ENCODE data around the gene SPECC1L.
A peak's percentile ranks its signal among the peaks of the same experiment; 100 is the strongest.

SPECC1L gene

GRCh38 chr22:24463071-24463760, 192.6 kb downstream of the SPECC1L start:
- TF ChIP-seq CTCF (IDR thresholded peaks at IDR 0.05; ENCODE audit: low read depth, low read length), result no peak
- no peak for DNase-seq (ENCODE audit: low read depth, low spot score)
- in situ Hi-C loops (cut with HindIII; ENCODE audit: low sequenced_read_pairs), result no loop called here
- H3K4me3 ChIP-seq (ENCODE audit: low read depth, low read length), result no peak overlapping the region

- in situ Hi-C loops (cut with HindIII; ENCODE audit: low sequenced_read_pairs), result no loop called here
- DNase-seq (ENCODE audit: low read depth, low spot score), result peak; percentile 62
- no peak for TF ChIP-seq CTCF (IDR thresholded peaks at IDR 0.05; ENCODE audit: low read depth, low read length)
- no peak overlapping the region for H3K4me3 ChIP-seq (ENCODE audit: low read depth, low read length)
Observed at GRCh38 chr22:24465566-24465965, 194.9 kb downstream of the SPECC1L start.

GRCh38 chr22:24465975-24466374, 195.3 kb downstream of the SPECC1L start:
- TF ChIP-seq CTCF (IDR thresholded peaks at IDR 0.05; ENCODE audit: low read depth, low read length), result no peak
- no peak for DNase-seq (ENCODE audit: low read depth, low spot score)
- H3K4me3 ChIP-seq (ENCODE audit: low read depth, low read length), result no peak overlapping the region
- in situ Hi-C loops (cut with HindIII; ENCODE audit: low sequenced_read_pairs), result no loop called here

GRCh38 chr22:24466716-24467328, 196.2 kb downstream of the SPECC1L start:
- DNase-seq (ENCODE audit: low read depth, low spot score), result peak; percentile 88
- no peak for TF ChIP-seq CTCF (IDR thresholded peaks at IDR 0.05; ENCODE audit: low read depth, low read length)
- in situ Hi-C loops (cut with HindIII; ENCODE audit: low sequenced_read_pairs), result no loop called here
- no peak overlapping the region for H3K4me3 ChIP-seq (ENCODE audit: low read depth, low read length)

- in situ Hi-C loops (cut with HindIII; ENCODE audit: low sequenced_read_pairs), result no loop called here
- H3K4me3 ChIP-seq (ENCODE audit: low read depth, low read length), result no peak overlapping the region
- DNase-seq (ENCODE audit: low read depth, low spot score), result no peak
- no peak for TF ChIP-seq CTCF (IDR thresholded peaks at IDR 0.05; ENCODE audit: low read depth, low read length)
Observed at GRCh38 chr22:24467340-24467739, 196.7 kb downstream of the SPECC1L start.

Measured in astrocyte of the spinal cord (primary cell).